ENCODE data around the gene SKAP2.
A peak's percentile ranks its signal among the peaks of the same experiment; 100 is the strongest.

SKAP2 gene

GRCh38 chr7:26668821-26669220 is 195.6 kb downstream of the SKAP2 start (continued):
- TF ChIP-seq ZNF280C (tag by site-specific recombination; IDR thresholded peaks at IDR 0.05) (no peak), ZNF423 (tag by site-specific recombination; IDR thresholded peaks at IDR 0.05) (no peak), BCL11A (tag by site-specific recombination; IDR thresholded peaks at IDR 0.05; ENCODE audit: low read depth) (no peak), ZNF341 (tag by site-specific recombination; IDR thresholded peaks at IDR 0.05; ENCODE audit: low read depth) (no peak), ZNF48 (tag by site-specific recombination; IDR thresholded peaks at IDR 0.05) (no peak), CTCF (tag by site-specific recombination; IDR thresholded peaks at IDR 0.05) (no peak), ZNF626 (tag by site-specific recombination; IDR thresholded peaks at IDR 0.05) (no peak), ZNF580 (tag by site-specific recombination; IDR thresholded peaks at IDR 0.05) (no peak)

GRCh38 chr7:26667514-26668133 is 196.8 kb downstream of the SKAP2 start:
- POLR2A ChIA-PET: interaction anchor here (1.2 to 1.5 kb wide), 2 partner anchors 293 to 298 kb away, joined by 4 to 6 read pairs; no protein-coding TSS in a partner anchor
- CTCF ChIA-PET: interaction anchor here (0.6 to 5.9 kb wide), 37 partner anchors 8 to 958 kb away, joined by 3 to 110 read pairs (median 4); no protein-coding TSS in a partner anchor
- Histone ChIP-seq H3K4me3 (ENCODE audit: low read depth, low read length) (no peak overlapping the region), H3K4me1 (ENCODE audit: control insufficient read depth, insufficient read depth, low read length) (peaks cover 16% of the 10 kb centered on the region), H3K9me3 (ENCODE audit: control insufficient read depth, insufficient read depth, low read depth, low read length) (no peaks in the 10 kb centered on the region), H3K27ac (ENCODE audit: extremely low read depth, low read depth, low read length) (no peak overlapping the region), H3K36me3 (ENCODE audit: control insufficient read depth in 2 of 2, insufficient read depth in 1 of 2, low read length in 2 of 2) (no peaks in the 10 kb centered on the region)
- no peak for TF ChIP-seq ZBTB7A (tag by site-specific recombination; IDR thresholded peaks at IDR 0.05; ENCODE audit: low read depth)
- no peak for TF ChIP-seq ZNF639 (tag by site-specific recombination; IDR thresholded peaks at IDR 0.05)
- no peak for TF ChIP-seq ZNF777 (tag by site-specific recombination; IDR thresholded peaks at IDR 0.05; ENCODE audit: borderline replicate concordance)
- no peak for TF ChIP-seq ZNF10 (tag by site-specific recombination; IDR thresholded peaks at IDR 0.05)
- no peak for TF ChIP-seq ZNF121 (tag by site-specific recombination; IDR thresholded peaks at IDR 0.05)
- TF ChIP-seq ZNF473 (tag by site-specific recombination; IDR thresholded peaks at IDR 0.05): no peak
- TF ChIP-seq PRDM4 (tag by site-specific recombination; IDR thresholded peaks at IDR 0.05): peak; percentile 35; the same call in 1 of the 2 replicates
- TF ChIP-seq GFI1B (tag by site-specific recombination; IDR thresholded peaks at IDR 0.05): no peak
- no peak for TF ChIP-seq ZNF280D (tag by site-specific recombination; IDR thresholded peaks at IDR 0.05)
- TF ChIP-seq ZNF311 (tag by site-specific recombination; IDR thresholded peaks at IDR 0.05; ENCODE audit: borderline replicate concordance): no peak
- no peak for TF ChIP-seq ZNF214 (tag by site-specific recombination; IDR thresholded peaks at IDR 0.05; ENCODE audit: borderline replicate concordance)
- no peak for TF ChIP-seq KLF17 (tag by site-specific recombination; IDR thresholded peaks at IDR 0.05)
- TF ChIP-seq ZBTB8A (tag by site-specific recombination; IDR thresholded peaks at IDR 0.05): 0 out of 2 replicates have a peak, but pooled peaks have one; percentile 31
- TF ChIP-seq ZBTB1 (tag by site-specific recombination; IDR thresholded peaks at IDR 0.05): no peak
- no peak for TF ChIP-seq ZNF596 (tag by site-specific recombination; IDR thresholded peaks at IDR 0.05)
- no peak for TF ChIP-seq MEIS1 (CRISPR knock-in tag; IDR thresholded peaks at IDR 0.05; ENCODE audit: borderline replicate concordance)
